ENCODE data around the gene TYW5.
A peak's percentile ranks its signal among the peaks of the same experiment; 100 is the strongest.

The TYW5 gene, protein sequence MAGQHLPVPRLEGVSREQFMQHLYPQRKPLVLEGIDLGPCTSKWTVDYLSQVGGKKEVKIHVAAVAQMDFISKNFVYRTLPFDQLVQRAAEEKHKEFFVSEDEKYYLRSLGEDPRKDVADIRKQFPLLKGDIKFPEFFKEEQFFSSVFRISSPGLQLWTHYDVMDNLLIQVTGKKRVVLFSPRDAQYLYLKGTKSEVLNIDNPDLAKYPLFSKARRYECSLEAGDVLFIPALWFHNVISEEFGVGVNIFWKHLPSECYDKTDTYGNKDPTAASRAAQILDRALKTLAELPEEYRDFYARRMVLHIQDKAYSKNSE

DNA sequence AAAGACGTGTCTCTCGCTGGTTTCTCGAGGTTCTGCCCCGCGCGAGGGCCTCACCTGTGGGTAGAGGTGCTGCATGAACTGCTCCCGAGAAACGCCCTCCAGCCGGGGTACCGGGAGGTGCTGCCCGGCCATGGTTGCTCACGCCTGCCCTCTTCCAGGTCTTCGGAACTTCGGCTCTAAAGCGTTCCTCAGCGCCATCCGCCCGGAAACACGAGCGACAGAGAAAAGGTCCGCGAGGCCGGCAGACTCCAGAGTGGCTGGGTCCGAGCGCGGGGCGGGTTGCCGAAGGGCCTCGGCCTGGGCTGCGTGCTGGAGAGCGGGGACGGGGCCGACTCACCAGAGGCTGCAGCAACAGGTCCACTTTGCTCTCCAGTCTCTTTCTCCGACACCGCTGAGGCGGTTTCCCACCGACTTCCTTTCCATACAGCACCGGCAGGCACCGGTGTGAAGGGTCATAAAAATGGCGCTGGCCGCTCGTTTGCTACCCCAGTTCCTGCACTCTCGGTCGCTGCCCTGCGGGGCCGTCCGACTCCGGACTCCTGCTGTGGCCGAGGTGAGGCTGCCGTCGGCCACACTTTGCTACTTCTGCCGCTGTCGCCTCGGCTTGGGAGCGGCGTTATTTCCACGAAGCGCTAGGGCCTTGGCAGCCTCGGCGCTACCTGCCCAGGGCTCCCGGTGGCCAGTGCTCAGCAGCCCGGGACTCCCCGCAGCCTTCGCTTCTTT lies at the start of gene TYW5, which contains the start of gene MAIP1:
Gene TYW5 (minus strand): TSS at position 153 of the 723 bp plus-strand sequence. CDS start 21 bp downstream, at position 132.
Gene MAIP1 (plus strand): TSS at position 244 of the 723 bp plus-strand sequence. CDS start 217 bp downstream, at position 461.
- peak; percentile 42 for DNase-seq (ENCODE audit: low read depth)

DNA sequence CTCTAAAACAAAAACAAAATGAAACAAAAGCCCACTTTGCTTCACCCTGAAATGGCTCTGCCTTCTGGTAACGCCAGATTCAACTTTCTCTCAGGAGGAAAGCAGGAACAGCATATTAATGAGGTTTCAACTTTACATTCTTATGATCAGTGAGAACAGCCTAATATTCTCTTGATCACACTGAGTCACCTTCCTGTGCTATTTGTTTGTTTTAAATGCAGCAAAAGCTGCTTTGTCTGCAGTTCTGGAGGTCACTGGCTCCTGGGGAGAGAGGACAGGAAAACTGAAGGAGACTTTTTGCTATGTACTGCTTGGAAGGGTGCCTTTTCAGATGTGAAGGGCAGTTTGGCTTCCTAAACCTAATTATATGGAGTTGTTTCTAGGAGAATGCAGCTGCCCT lies 48.2 kb upstream of the TYW5 start:
- no peak for DNase-seq (ENCODE audit: low read depth)

DNA sequence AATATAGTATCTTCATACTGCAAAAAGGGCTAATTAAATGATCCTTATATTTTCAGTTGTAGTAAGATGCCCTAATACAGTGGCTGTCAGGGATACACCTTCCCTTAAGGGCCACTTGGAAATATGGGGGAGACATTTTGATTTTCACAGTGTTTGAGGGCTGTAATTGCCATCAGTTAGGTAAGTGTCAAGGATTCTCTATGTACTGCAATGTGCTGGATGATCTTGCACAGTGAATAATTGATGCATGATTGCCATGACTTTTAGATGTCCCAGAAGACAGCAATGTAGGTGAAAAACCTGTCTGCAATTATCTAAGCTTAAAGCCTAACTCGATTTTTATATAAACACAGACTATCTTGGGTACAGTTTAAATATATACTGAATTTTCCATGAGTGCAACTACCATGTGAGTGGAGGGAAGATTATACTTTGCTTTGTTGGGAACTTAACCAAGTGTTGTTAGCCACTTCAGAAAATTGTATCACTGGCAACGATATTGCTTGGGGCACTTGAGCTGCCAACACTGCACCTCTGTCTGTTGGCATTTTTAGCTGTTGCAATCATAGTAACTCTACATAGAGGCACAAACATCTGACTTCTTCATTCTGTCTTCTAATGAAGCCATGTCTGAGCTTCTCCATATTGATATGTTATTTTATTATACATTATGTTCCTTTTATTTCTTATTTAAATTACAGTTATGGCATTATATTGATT lies 45.3 kb upstream of the TYW5 start:
- DNase-seq (ENCODE audit: low read depth) = no peak

DNA sequence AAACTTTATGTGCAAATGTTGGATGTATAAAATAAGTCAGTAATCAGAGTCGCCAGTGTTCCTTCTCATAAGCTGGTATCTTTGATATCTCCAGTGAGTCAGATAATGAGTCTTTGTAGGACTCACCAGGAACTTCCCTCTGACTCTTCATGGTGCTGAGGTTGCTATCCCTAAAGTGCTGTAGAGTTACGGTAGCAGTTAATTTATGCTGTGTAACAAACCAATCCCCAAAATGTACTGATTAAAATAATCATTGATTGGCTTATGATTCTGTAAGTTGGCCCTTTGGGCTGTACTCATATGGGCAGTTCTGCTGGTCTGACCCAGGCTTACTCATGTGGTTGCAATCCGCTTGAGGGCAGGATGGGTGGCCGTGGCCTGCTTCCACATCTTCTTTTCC lies 43.9 kb upstream of the TYW5 start:
- DNase-seq (ENCODE audit: low read depth) = no peak

DNA sequence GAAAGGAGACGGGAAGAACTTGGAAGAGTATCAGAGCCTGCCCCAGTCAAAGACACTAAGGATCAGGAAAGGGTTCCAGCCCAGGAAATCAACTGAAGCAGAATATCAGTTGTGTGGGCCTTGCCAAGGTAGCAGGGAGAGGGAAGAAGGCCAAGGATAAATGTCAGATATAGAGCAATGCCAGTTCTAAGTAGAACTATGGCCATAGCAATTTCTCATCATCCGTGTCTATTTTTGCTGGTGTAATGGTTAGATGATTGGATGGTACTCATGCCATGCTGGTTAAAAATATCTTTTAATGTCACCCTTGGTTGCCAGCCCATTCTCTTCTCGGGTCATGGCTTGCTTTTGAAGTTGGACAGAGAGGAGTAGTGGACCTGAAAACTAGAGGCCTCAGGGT lies 42.0 kb upstream of the TYW5 start:
- no peak for DNase-seq (ENCODE audit: low read depth)

DNA sequence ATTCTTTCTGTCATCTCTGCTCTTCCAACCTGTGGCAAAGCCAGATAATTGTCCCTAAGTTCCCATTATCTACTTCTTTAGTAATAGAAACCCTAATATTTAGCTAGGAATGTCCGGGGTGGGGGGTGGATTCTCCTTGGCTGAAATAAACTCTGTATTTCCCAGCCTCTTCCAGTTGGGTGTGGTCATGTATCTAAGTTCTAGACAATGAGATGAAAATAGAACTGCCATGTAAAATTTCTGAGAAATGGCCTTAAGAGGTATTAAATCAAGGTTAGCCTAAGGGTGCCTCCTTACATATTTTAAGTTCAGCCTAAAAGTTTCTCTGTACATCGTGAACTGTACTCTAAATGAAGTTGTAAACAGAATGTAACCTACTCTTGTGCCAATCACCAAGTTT lies 39.6 kb upstream of the TYW5 start:
- no peak for DNase-seq (ENCODE audit: low read depth)

DNA sequence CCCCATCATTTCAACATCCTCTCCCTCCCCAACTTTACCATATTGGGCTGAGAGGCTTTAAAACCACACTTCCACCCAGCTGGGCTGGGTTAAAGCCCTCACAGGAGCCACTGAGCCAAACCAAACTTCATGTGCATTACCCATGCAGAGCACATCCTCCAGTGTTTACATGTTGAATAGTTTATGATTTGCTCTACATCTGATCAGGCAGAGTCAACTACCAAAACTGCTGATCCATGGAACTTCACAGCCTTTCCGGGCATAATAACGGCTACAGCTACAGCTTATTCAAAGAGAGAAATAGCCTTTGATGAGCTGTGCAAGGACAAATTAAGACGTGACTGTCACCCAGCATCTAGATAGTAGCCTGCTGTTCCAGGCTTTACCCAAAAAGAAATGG lies 39.1 kb upstream of the TYW5 start:
- DNase-seq (ENCODE audit: low read depth) = no peak

DNA sequence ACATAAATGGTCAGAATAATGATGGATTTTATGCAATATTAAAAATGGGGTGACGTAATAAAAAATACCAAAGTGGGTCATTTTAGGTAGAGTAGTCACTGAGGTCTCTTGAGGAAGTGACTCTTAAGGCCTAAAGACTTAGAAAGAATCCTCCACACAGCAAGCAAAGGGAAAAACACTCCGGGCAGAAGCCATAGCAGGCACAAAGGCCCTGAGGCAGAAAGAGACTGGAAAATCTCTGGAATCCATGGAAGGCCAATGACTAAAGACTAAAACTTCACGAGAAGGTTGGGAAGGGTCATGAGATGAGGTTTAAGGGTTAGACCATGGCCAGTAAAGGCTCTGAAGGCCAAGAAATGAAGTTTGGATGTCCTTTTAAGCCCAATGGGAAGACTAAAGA lies 37.0 kb upstream of the TYW5 start:
- DNase-seq (ENCODE audit: low read depth) = no peak

DNA sequence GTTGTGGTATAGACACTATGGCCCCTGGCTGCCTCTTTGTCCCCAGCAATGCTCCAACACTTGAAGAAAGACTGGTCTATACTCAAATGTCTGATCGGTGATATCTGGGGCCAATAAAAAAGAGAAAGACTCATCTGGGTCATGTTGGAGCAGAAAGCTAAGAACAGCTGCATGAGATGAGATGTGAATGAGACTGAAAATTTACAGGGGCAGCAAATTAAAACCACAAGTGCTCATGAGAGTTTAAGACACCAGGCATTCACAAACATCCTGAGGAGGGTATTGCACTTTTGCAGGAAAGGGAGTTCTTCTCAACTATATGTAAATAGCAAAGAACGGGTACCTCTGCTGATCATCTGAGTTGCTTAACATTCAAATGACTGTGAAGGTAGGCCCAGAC lies 36.4 kb upstream of the TYW5 start:
- DNase-seq (ENCODE audit: low read depth) = no peak

DNA sequence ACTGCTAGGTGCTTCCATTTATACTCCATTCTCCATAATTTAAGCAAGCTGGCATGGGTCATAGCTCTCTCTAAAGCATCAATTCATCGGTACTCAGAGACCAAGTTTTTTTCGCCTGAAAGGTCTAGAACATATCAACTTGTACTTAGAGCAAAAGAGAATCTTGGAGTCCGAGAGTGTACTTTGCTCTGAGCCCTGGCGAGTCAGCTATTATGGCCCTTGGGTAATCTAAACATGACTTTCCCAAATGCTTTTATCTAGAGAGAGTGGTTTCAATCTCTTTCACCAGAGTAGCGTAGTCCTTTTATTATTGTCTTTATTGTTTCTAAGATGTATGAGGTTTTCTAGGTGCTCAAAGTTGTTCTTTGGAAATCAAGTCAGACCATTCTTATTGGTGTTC lies 34.5 kb upstream of the TYW5 start:
- no peak for DNase-seq (ENCODE audit: low read depth)

DNA sequence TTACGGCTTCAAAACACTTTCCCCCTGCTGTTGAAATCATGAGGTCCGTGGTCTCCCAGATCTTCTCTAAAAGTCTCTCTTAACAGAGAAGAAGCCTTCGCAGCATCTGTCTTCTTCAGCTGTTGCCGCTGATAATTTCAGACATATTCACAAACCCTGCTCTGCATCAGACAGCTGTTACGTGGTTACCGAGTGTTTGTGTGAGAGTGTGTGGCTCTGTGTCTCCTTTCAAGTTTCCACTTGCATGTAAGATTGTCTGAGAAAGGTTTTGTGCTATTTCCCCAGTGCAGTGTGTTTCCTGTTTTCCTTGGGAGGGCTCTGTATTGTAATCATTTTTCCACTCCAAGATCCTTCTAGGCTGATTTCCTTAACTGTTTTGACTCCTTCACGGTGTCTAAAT lies 32.9 kb upstream of the TYW5 start:
- DNase-seq (ENCODE audit: low read depth) = no peak

DNA sequence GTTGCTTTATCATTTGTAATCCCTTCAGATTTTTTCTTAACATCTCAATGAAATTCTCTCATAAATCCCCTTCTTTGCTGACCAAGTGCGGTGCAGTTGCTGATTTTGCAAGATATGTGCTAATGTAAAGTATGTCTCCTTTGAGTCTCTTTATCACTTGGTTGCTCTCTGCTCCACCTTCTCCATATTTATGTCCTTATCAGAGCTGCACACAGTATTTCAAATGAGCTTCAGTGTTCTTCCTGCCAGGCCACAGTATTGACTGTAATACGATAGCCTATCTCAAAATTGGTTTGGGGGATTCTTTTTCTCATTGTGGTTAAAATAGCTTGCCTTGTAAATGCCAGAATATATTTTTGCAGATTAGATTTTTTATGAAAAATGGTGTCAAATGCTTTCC lies 32.3 kb upstream of the TYW5 start:
- DNase-seq (ENCODE audit: low read depth) = peak; percentile 69

DNA sequence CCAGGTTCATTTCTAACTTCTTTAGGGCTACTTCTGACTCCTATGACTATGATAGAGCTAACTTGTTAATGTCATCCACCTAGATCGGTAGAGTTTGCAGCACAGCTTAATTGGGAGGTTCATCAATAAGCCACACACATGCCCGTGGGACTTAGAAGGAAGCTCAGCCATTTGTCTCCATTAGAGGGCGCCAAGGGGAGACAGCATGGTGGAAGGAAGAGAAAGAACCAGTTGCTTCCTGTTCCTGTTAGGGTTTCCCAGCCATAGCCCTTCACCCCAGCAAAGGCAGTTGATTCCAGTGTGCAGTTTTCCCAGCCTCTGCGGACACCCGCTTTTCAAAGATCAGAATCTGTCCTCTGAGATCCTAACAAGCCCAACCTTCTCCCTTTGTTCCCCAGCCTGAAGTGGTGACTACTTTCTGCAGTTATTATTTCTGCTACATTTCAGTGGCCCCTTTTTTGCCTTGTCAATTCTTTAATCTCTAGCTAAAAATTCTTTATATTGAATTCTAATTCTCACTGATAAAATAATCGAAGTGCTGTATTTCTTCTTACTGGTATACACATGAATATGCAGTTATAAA lies 30.4 kb upstream of the TYW5 start:
- DNase-seq (ENCODE audit: low read depth) = peak; percentile 80

DNA sequence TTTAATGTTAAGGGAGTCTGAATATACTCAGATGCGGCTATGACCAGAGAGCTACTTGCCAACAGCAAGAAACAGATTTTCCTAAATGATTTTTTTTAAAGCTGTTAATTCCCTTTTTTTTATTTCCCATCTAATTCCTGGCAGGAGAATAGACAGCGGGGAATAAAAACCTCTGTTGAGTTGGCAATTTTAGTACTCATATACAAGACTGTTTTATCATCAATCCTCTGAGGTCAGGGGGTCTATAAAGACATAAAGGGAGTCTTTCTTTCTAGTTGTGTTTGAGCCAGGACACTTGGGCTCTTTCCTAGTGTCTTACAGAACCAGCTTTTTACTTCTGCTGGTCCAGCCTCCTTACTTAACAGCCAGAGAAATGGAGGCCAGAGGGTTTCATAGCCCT lies 29.5 kb upstream of the TYW5 start:
- no peak for DNase-seq (ENCODE audit: low read depth)

DNA sequence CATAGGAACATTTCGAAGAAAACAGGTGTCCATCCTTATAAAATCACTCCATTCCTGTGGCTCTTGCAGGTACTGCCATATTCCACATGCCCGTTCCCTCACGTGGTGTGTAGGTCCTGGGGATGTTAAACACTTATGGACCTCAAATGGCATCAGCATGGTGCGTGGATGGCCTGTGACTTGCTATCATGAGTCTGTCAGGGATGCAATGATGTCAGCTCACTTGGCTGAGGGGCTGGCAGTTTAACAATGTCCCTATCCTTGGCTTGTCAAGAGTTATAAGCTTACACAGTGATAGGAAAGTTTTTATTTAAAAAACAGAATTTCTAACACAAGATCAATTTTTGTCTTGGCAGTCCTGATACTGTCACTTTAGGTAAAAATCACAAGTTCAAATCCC lies 28.9 kb upstream of the TYW5 start:
- no peak for DNase-seq (ENCODE audit: low read depth)

DNA sequence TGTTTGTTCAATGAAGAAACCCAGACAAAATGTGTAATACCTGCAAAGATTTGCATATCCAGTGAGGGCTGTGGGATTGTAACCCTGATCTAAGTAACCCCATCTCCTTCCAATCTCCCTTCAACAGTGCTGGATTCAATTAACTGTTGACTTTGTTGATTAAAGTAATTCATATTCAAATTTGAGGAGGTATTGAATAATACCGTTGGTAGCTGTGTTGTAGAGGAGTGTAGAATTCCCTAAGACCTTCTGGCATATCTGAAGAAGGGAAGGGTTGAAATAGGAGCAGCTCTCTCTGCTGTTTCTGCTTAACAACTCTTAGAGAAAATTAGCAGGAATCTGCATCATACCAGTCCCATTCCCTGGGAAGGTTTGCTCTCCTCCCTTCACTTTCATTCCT lies 28.2 kb upstream of the TYW5 start:
- DNase-seq (ENCODE audit: low read depth) = no peak

DNA sequence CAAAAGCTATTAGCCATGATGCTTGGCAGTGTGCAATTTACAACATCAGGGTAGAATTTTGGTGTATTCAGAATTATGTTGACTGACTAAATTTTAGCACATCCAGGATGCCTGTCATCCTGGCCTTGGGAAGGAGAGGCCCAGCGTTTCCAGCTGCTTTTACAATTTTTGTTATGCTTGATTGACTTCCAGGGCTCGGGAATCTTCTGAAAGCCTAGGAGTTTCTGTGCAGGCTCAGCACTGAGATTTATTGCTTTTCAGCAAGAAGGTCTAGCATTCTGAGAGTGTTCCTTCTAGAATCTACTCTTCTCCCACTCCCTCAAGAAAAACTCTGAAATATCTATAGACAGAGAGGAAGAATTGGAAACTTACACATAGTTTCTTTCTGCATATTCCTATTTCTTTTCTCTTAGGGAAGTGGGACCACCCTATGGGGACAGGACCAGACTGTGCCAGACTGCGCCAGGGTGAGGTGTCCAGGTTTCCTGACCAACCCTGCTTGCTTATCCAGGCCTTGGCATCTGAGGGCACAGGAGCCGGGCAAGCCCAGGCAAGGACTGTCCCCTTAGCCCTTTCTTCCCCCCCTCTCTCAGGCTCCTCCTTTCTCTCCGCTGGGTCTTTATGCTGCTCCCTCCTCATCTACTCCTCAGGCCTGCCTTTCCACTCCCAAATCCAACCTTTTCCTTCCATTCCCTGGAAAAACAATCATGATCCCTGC lies 27.0 kb upstream of the TYW5 start:
- DNase-seq (ENCODE audit: low read depth) = no peak

DNA sequence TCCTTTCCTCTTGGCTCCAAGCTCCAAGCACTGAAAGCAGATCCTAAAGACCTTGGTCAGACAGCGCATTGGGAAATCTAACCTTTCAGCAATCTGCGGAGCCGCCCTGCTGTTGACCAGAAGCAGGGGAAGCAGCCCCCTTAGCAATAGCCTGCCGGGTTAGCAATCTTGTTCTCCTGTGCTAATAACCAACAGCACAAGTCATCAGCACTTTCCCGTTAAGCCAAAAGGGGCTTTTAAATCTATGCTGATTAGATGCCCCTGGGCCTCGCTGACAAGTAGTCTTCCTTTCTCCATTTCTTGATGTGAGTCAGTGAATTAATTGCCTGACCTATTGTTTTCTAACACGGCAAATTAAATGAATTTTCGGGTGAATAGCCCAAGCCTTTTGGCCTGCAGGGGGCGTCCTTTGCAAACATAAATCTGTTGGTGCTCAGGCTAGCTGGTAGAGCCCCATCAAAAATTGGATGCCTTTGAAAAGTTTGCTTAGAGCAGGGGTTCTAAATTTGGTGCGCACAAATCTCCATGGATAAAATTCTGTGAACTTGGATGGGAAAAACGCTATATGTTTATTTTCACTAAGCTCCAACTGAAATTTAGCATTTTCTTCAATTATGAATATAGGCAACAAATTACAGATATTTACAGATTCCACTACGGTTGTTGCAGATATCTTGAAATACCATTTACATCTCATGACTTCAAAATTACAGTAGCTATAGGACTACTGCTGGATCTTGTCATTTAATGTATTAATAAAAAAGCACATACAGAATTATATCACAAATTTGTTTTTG lies 24.7 kb upstream of the TYW5 start:
- no peak for DNase-seq (ENCODE audit: low read depth)

DNA sequence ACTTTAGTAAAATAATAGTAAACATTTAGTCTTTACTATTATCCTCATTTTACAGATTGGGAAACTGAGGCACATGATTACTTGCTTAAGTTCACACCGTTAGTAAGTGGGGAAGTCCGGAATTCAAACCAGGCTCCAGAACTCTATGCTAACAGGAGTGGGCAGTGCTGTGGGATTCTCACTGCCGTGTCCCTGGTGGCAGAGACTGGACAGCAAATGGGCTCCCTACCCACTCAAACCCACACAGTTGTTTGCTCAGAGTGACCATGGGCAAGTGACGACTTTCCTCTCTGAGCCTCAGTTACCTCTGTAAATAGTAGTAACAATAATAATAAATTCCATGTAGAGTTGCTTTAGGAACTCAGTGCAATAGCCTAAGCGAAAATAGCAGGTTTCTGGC lies 24.1 kb upstream of the TYW5 start:
- no peak for DNase-seq (ENCODE audit: low read depth)

DNA sequence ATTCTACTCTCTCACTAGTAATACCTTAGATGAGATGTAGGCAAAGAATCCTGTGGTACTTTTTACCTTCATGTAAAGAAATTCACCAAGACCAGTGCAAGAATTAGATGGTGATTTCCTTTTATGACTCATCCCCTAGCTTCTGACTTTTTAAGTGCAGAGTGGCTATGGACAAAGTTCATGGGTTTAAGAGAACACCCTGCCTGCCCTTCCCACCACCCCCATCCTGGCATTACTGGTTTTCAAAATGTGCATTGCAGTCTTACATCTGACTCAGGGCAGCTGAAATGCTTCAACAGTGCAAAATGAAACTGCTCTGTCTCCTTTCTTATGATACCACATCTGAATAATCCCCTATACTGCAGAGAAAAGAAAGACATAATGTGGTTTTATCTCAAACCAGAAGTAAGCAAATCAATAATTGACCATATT lies 22.7 kb upstream of the TYW5 start:
- DNase-seq (ENCODE audit: low read depth) = no peak

DNA sequence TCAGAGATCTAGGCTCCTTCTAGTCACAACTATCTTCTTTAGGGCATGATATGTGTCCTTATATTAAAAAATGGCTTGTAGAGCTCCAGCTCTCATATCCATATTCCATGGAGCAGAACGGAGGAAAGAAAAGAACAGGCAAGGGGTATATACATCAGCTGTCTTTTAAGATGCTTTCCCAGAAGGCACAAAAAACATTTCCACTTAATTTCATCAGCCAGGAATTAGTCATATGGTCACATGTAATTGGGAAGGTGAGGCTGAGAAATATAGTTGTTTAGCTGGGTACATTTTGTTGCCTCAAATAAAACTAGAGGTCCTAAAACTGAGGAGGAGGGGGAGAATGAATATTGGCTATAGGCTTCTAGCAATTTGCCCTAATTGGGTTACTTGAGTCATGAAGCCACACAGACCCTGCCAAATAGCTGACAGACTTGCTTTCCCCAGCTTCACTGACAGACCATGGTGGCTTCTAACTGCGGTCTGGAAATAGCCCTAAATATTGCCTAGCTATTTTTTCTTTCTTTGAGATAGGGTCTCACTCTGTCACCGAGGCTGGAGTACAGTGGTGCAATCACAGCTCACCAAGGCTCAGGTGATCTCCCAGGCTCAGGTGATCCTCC lies 20.1 kb upstream of the TYW5 start:
- DNase-seq (ENCODE audit: low read depth) = no peak
